Liver (tissue), 9 donors: ENCODE results near the gene NPL. TPM values are rescaled to one million over a fixed set of nuclear protein-coding genes. Genes with fewer than 3 reads are reported as not detected.

ENCODE experiments used
- DNase-seq: peaks from one replicate; pipeline ENCODE4 v3.0.0-alpha.2; 2017; ENCODE audit warnings: low spot score
- H3K27ac ChIP-seq, 2 donors: one replicate each; pipeline ENCODE4 v1.7.0; 2013; ENCODE audit warnings: inconsistent platforms in 2 of 2, low read length in 2 of 2, control low read depth in 1 of 2, low read depth in 1 of 2, mild to moderate bottlenecking in 1 of 2
- H3K27me3 ChIP-seq, 4 donors: one replicate each; pipeline versions ENCODE4 v1.6.1 to v1.7.0; 2013; ENCODE audit warnings: low read length in 3 of 4, inconsistent platforms in 1 of 4, mild to moderate bottlenecking in 1 of 4, moderate library complexity in 1 of 4; ENCODE audit not compliant: control insufficient read depth in 4 of 4, insufficient read depth in 4 of 4
- H3K36me3 ChIP-seq, 4 donors: one replicate each; pipeline versions ENCODE4 v1.6.1 to v1.7.0; 2013; ENCODE audit warnings: low read length in 3 of 4, mild to moderate bottlenecking in 3 of 4, low read depth in 1 of 4, moderate library complexity in 1 of 4; ENCODE audit not compliant: control insufficient read depth in 4 of 4, insufficient read depth in 3 of 4
- H3K4me1 ChIP-seq, 4 donors: one replicate each; pipeline versions ENCODE4 v1.6.1 to v1.7.0; 2013; ENCODE audit warnings: low read length in 3 of 4, mild to moderate bottlenecking in 3 of 4, moderate library complexity in 1 of 4; ENCODE audit not compliant: control insufficient read depth in 4 of 4, insufficient read depth in 4 of 4
- H3K4me3 ChIP-seq, 3 donors: one replicate each; pipeline versions ENCODE4 v1.6.1 to v1.7.0; 2013; ENCODE audit warnings: low read length in 3 of 3, control low read depth in 1 of 3, low read depth in 1 of 3, mild to moderate bottlenecking in 1 of 3
- H3K9ac ChIP-seq, 2 donors: one replicate each; pipeline ENCODE4 v1.7.0; 2013; ENCODE audit warnings: low read length in 2 of 2, mild to moderate bottlenecking in 2 of 2, moderate library complexity in 2 of 2, control low read depth in 1 of 2, low read depth in 1 of 2
- H3K9me3 ChIP-seq, 4 donors: one replicate each; pipeline versions ENCODE4 v1.6.1 to v1.7.0; 2013; ENCODE audit warnings: low read length in 3 of 4; ENCODE audit not compliant: control insufficient read depth in 4 of 4
- EGR1 ChIP-seq, 2 donors: IDR thresholded peaks; 2 replicates each; pipeline ENCODE4 v1.6.1; 2016 to 2018; ENCODE audit warnings: antibody characterized with exemption in 2 of 2, low read depth in 2 of 2
- FOXA1 ChIP-seq: IDR thresholded peaks from 2 replicates; pipeline ENCODE4 v1.6.1; 2016; ENCODE audit warnings: antibody characterized with exemption
- FOXA2 ChIP-seq: IDR thresholded peaks from 2 replicates; pipeline ENCODE4 v1.6.1; 2016; ENCODE audit warnings: antibody characterized with exemption
- GABPA ChIP-seq, 2 donors: IDR thresholded peaks in 1 of 2; conservative IDR thresholded peaks in 1 of 2; 2 replicates each; pipeline ENCODE4 v1.6.1; 2016; ENCODE audit warnings: antibody characterized with exemption in 2 of 2, mild to moderate bottlenecking in 1 of 2, moderate library complexity in 1 of 2
- JUND ChIP-seq, 2 donors: IDR thresholded peaks; 2 replicates each; pipeline ENCODE4 v1.6.1; 2016; ENCODE audit warnings: antibody characterized with exemption in 2 of 2
- NR2F2 ChIP-seq: IDR thresholded peaks from 2 replicates; pipeline ENCODE4 v1.6.1; 2016; ENCODE audit warnings: antibody characterized with exemption
- RXRA ChIP-seq, 2 donors: IDR thresholded peaks; 2 replicates each; pipeline ENCODE4 v1.6.1; 2017 to 2018; ENCODE audit warnings: antibody characterized with exemption in 2 of 2, mild to moderate bottlenecking in 1 of 2
- YY1 ChIP-seq: IDR thresholded peaks from 2 replicates; pipeline ENCODE4 v1.6.1; 2016; ENCODE audit warnings: antibody characterized with exemption, mild to moderate bottlenecking
- ZBTB33 ChIP-seq: IDR thresholded peaks from 2 replicates; pipeline ENCODE4 v1.6.1; 2016; ENCODE audit warnings: antibody characterized with exemption
- WGBS: extraction: QIAGEN DNeasy Blood & Tissue Kit; methylation state at CpG from one replicate; pipeline ENCODE4 v1.1.7; 2013; 5-methylcytosine and 5-hydroxymethylcytosine counted together
- polyA plus RNA-seq, 2 donors: library from polyadenylated mRNA; stranded (reverse) in 1 of 2; unstranded in 1 of 2; fragments of 200-250 nt in 1 of 2; fragments of >200 nt in 1 of 2; fragmentation: Nextera tagmentation in 1 of 2; extraction: Ambion mirVana in 1 of 2; gene quantifications; one replicate each; pipeline versions ENCODE4 v1.2.1 to v1.2.3, GENCODE V29; 2013 to 2015
- total RNA-seq, 2 donors: library from RNA; depleted of rRNA; stranded (reverse); fragments of >200 nt; gene quantifications; one replicate each; pipeline ENCODE4 v1.2.3, GENCODE V29; 2014
- TF ChIP-seq, protein P1 (sequence below): fragments of 150-350 bp; IDR thresholded peaks from 2 replicates; pipeline ENCODE4 v1.5.1; 2017; ENCODE audit warnings: improper control_type of control experiment, low read depth, low read length; ENCODE audit not compliant: missing input control
- TF ChIP-seq, protein P2 (sequence below): IDR thresholded peaks from 2 replicates; pipeline ENCODE4 v1.6.1; 2016; ENCODE audit warnings: antibody characterized with exemption
- TF ChIP-seq, protein P3 (sequence below): IDR thresholded peaks from 2 replicates; pipeline ENCODE4 v1.6.1; 2016; ENCODE audit warnings: antibody characterized with exemption, mild to moderate bottlenecking
- donor health status: healthy.
- donor health status: healthy.
- donor health status: healthy.
- donor health status: healthy.
- donor health status: healthy.

NPL gene
- total and polyA plus RNA-seq, 4 donors = 8.5 to 47.3 (median 15.9) TPM

GRCh38 chr1:182823220-182823619 is 33.6 kb downstream of the NPL start:
- peaks cover 1 to 7% (median 6%) of the 10 kb centered on the region in 4 donors for H3K36me3 ChIP-seq
- no peak overlapping the region for H3K27ac ChIP-seq
- 74% methylated on average over 3 of the region's 3 CpGs for WGBS
- H3K9me3 ChIP-seq = no peaks in the 10 kb centered on the region
- TF ChIP-seq GABPA (IDR thresholded peaks at IDR 0.05 in 1 of 2, conservative IDR thresholded peaks at IDR 0.05 in 1 of 2) = no peak
- TF ChIP-seq ZBTB33 = no peak
- TF ChIP-seq JUND (IDR thresholded peaks at IDR 0.05) = no peak
- TF ChIP-seq, protein P1, sequence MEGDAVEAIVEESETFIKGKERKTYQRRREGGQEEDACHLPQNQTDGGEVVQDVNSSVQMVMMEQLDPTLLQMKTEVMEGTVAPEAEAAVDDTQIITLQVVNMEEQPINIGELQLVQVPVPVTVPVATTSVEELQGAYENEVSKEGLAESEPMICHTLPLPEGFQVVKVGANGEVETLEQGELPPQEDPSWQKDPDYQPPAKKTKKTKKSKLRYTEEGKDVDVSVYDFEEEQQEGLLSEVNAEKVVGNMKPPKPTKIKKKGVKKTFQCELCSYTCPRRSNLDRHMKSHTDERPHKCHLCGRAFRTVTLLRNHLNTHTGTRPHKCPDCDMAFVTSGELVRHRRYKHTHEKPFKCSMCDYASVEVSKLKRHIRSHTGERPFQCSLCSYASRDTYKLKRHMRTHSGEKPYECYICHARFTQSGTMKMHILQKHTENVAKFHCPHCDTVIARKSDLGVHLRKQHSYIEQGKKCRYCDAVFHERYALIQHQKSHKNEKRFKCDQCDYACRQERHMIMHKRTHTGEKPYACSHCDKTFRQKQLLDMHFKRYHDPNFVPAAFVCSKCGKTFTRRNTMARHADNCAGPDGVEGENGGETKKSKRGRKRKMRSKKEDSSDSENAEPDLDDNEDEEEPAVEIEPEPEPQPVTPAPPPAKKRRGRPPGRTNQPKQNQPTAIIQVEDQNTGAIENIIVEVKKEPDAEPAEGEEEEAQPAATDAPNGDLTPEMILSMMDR = no peak
- no peak for DNase-seq
- no peak overlapping the region for H3K9ac ChIP-seq
- H3K4me3 ChIP-seq = no peak overlapping the region
- H3K4me1 ChIP-seq = no peaks in the 10 kb centered on the region
- H3K27me3 ChIP-seq = no peaks in the 10 kb centered on the region

- Histone ChIP-seq H3K36me3 (no peaks in the 10 kb centered on the region), H3K9me3 (no peaks in the 10 kb centered on the region)
Observed at GRCh38 chr1:182826892-182827291, 37.3 kb downstream of the NPL start.

More at GRCh38 chr1:182826892-182827291, 37.3 kb downstream of the NPL start:
- Histone ChIP-seq H3K4me1 (no peaks in the 10 kb centered on the region), H3K9ac (no peak overlapping the region), H3K27ac (no peak overlapping the region), H3K4me3 (no peak overlapping the region), H3K27me3 (no peaks in the 10 kb centered on the region)
- DNase-seq = no peak
- WGBS = 93% methylated on average over 2 of the region's 2 CpGs
- no peak for TF ChIP-seq ZBTB33
- no peak for TF ChIP-seq FOXA1
- TF ChIP-seq, protein P2, sequence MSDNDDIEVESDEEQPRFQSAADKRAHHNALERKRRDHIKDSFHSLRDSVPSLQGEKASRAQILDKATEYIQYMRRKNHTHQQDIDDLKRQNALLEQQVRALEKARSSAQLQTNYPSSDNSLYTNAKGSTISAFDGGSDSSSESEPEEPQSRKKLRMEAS = no peak
- TF ChIP-seq, protein P3, sequence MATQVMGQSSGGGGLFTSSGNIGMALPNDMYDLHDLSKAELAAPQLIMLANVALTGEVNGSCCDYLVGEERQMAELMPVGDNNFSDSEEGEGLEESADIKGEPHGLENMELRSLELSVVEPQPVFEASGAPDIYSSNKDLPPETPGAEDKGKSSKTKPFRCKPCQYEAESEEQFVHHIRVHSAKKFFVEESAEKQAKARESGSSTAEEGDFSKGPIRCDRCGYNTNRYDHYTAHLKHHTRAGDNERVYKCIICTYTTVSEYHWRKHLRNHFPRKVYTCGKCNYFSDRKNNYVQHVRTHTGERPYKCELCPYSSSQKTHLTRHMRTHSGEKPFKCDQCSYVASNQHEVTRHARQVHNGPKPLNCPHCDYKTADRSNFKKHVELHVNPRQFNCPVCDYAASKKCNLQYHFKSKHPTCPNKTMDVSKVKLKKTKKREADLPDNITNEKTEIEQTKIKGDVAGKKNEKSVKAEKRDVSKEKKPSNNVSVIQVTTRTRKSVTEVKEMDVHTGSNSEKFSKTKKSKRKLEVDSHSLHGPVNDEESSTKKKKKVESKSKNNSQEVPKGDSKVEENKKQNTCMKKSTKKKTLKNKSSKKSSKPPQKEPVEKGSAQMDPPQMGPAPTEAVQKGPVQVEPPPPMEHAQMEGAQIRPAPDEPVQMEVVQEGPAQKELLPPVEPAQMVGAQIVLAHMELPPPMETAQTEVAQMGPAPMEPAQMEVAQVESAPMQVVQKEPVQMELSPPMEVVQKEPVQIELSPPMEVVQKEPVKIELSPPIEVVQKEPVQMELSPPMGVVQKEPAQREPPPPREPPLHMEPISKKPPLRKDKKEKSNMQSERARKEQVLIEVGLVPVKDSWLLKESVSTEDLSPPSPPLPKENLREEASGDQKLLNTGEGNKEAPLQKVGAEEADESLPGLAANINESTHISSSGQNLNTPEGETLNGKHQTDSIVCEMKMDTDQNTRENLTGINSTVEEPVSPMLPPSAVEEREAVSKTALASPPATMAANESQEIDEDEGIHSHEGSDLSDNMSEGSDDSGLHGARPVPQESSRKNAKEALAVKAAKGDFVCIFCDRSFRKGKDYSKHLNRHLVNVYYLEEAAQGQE = no peak
- TF ChIP-seq, protein P1 = no peak
- TF ChIP-seq YY1 = no peak
- no peak for TF ChIP-seq FOXA2
- TF ChIP-seq NR2F2 = no peak
- no peak for TF ChIP-seq RXRA (IDR thresholded peaks at IDR 0.05)
- TF ChIP-seq EGR1 (IDR thresholded peaks at IDR 0.05; ENCODE audit: low read depth in 2 of 2) = no peak
